Right lobe of liver (tissue), 6 donors: ENCODE data around the gene ZCCHC17. TPM values are rescaled to one million over a fixed set of nuclear protein-coding genes. Genes with fewer than 3 reads are reported as not detected.
A peak's percentile ranks its signal among the peaks of the same experiment; 100 is the strongest.
"Not testable (repeated sequence)": the region's sequence is repeated elsewhere in the genome, so short reads cannot be mapped to it uniquely, and the experiment has no call there.

Source experiments
- ATAC-seq, 4 donors: fragments of 200-7000 bp; cut with Tn5 transposase; one replicate each; pipeline ENCODE4 v1.9.1; 2020; ENCODE audit warnings: mild to moderate bottlenecking in 4 of 4, moderate library complexity in 4 of 4
- DNase-seq, 3 donors: peaks; one replicate each; pipeline ENCODE4 v3.0.0-alpha.2; 2020
- H3K27ac ChIP-seq, 3 donors: fragments of 200-600 bp; one replicate each; pipeline ENCODE4 v1.8.0; 2022
- H3K27me3 ChIP-seq, 2 donors: fragments of 200-600 bp; one replicate each; pipeline ENCODE4 v1.8.0; 2022
- H3K36me3 ChIP-seq, 4 donors: fragments of 200-600 bp; sonication (generic) in 1 of 4; one replicate each; pipeline versions ENCODE4 v1.5.1 to v1.8.0; 2017 to 2022; ENCODE audit warnings: control low read depth in 1 of 4
- H3K4me1 ChIP-seq, 4 donors: fragments of 200-600 bp; sonication (generic) in 1 of 4; one replicate each; pipeline versions ENCODE4 v1.5.1 to v1.8.0; 2017 to 2022; ENCODE audit warnings: control low read depth in 1 of 4
- H3K4me3 ChIP-seq, 3 donors: fragments of 200-600 bp; one replicate each; pipeline ENCODE4 v1.8.0; 2022
- H3K9me3 ChIP-seq, 4 donors: fragments of 200-600 bp; sonication (generic) in 1 of 4; one replicate each; pipeline versions ENCODE4 v1.5.1 to v1.8.0; 2017 to 2022; ENCODE audit warnings: control low read depth in 1 of 4
- POLR2A ChIP-seq: fragments of 450-650 bp; IDR thresholded peaks from one replicate; pipeline ENCODE4 v1.6.1; 2017; ENCODE audit warnings: antibody characterized with exemption, mild to moderate bottlenecking
- WGBS: methylation state at CpG from one replicate; pipeline ENCODE4 v1.1.6; 2018; ENCODE audit warnings: low coverage, low lambda C conversion rate; ENCODE audit not compliant: insufficient coverage; ENCODE audit errors: missing lambda C conversion rate; 5-methylcytosine and 5-hydroxymethylcytosine counted together
- intact Hi-C, 2 donors: fragments of 100-400 bp; cut with DNase I; formaldehyde crosslinking; loops; one replicate each; pipeline versions ENCODE4 v1.11.2 to v1.14.1; 2022
- total RNA-seq, 6 experiments: library from RNA; depleted of rRNA in 2 of 6; stranded (reverse); fragments of >200 nt in 2 of 6; fragmentation: NEBNext Ultra II Directional in 3 of 6; extraction: Animal tissue kit (Norgen Biotek cat#: 25700) in 3 of 6; gene quantifications; one replicate each; pipeline versions ENCODE4 v1.1.0 to v1.2.4, GENCODE V29; 2016 to 2023
- TF ChIP-seq, protein P1 (sequence below), 4 donors: fragments of 200-600 bp in 3 of 4; fragments of 450-650 bp in 1 of 4; IDR thresholded peaks; one replicate each; pipeline versions ENCODE4 v1.5.1 to v1.8.0; 2016 to 2022; ENCODE audit warnings: antibody characterized with exemption in 4 of 4, mild to moderate bottlenecking in 2 of 4
- donor health status: DM: no; HTN: yes; CAD: no.
- donor health status: DM: no; HTN: no; CAD: no.
- donor health status: DM: no; HTN: no; CAD: no.
- donor health status: DM: no; HTN: yes; CAD: no.
- donor health status: DM: no; HTN: yes; CAD: no.

Gene ZCCHC17
- total RNA-seq, 6 experiments from 2014 or later: 6.3 to 9.9 (median 7.3) TPM

DNA sequence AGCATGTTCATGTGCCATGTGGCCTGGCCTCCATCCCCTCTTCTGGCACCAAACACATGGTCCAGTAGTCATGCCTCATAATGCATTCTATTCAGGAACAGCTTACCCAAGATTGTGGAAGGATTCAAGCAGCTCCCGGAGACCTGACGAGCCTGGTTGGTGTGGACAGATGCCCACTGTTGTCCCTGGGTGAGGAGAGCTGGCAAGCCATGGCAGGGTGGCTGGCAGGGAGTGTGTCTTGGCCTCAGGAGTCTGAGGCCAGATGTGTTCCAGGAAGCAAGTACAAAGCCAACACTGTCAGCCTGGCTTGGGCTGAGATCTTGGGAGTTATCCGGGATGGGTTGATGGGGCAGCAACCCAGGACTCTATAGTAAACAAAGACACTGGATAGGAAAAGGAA, 83.3 kb downstream of the ZCCHC17 start:
- intact Hi-C loops: no loop called here
- TF ChIP-seq, protein P1, sequence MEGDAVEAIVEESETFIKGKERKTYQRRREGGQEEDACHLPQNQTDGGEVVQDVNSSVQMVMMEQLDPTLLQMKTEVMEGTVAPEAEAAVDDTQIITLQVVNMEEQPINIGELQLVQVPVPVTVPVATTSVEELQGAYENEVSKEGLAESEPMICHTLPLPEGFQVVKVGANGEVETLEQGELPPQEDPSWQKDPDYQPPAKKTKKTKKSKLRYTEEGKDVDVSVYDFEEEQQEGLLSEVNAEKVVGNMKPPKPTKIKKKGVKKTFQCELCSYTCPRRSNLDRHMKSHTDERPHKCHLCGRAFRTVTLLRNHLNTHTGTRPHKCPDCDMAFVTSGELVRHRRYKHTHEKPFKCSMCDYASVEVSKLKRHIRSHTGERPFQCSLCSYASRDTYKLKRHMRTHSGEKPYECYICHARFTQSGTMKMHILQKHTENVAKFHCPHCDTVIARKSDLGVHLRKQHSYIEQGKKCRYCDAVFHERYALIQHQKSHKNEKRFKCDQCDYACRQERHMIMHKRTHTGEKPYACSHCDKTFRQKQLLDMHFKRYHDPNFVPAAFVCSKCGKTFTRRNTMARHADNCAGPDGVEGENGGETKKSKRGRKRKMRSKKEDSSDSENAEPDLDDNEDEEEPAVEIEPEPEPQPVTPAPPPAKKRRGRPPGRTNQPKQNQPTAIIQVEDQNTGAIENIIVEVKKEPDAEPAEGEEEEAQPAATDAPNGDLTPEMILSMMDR (IDR thresholded peaks at IDR 0.05): no peak
- no peak for TF ChIP-seq POLR2A
- DNase-seq (no peak), ATAC-seq (no peak)
- 76% methylated on average over 3 of the region's 3 CpGs for WGBS
- Histone ChIP-seq H3K9me3 (no peaks in the 10 kb centered on the region), H3K36me3 (no peaks in the 10 kb centered on the region), H3K27ac (no peak overlapping the region), H3K4me1 (no peaks in the 10 kb centered on the region), H3K4me3 (no peak overlapping the region), H3K27me3 (no peaks in the 10 kb centered on the region)

DNA sequence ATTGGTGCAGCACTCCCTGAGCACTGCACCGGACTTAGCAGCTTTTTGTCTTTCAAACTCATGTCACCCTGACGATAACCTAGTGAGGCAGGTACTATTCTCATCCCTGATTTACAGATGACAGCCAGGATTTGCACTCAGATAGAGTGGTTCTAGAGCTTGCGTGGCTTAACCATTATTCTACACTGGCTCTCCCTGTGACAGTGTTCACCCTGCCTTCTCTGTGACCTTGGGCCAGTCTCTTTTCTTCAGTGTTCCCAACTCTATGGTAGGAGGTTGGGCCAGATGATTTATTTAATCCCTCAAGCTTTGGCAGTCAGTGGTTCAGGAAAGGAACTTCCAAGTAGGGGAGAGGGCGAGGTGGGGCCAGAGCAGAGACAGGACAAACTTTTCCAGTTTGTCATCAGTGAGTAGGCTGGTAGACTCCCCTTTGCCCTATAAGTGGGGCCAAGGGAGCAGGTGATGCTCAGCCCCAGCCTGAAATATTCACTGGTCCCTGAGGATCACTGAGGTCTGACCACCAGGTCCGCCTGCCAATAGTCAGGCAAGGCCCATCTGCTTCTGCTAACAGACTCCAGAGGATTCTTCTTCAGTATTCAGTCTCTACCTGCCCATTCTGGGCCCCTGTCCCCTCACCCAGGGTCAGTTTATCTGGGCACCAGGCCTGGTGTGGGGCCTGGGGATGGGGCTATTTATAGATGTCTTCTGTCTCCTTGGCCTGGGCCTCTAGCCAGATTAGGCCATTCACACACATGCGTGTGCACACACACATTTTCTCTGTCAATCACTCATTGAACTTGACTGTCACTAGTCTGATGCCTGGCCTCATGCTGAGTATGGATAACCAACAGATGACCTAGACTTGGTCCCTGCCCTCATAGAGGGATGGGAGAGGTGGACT, 84.8 kb downstream of the ZCCHC17 start:
- no peaks in the 10 kb centered on the region for H3K36me3 ChIP-seq
- intact Hi-C loops: no loop called here
- H3K4me1 ChIP-seq: no peaks in the 10 kb centered on the region
- ATAC-seq: peak in 1 of 4 donors; percentile 16
- H3K4me3 ChIP-seq: no peak overlapping the region
- H3K27me3 ChIP-seq: no peaks in the 10 kb centered on the region
- no peak for DNase-seq
- no peak overlapping the region for H3K27ac ChIP-seq
- H3K9me3 ChIP-seq: no peaks in the 10 kb centered on the region
- TF ChIP-seq POLR2A: no peak
- TF ChIP-seq, protein P1 (IDR thresholded peaks at IDR 0.05): no peak
- 90% methylated on average over 2 of the region's 6 CpGs for WGBS

DNA sequence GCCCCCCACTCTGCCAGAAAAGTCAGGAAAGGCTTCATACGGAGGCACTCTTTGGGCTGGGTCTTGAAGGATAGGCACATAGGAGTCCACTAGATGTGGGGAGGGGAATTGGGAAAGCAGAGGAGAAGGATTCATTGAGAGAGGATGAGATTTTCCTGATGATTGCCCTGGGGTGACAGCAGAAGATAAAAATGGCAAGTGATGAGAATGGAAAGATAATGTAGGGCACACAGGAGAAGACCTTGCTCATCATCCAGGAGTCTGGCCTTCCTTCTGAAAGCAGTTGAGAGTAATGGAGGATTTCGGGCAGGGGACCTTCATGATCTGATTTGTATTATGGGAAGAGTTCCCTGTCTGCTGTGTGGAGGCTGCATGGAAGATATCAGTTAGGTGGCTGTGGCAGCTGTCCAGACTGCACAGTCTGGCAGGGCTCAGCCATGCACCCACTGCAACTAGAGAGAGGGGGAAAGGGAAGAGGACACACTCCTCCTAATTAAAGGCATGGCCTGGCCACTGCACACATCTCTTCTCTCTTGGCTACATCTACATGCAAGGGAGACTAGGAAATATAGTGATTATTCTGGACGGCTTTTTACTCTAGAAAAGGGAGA, 85.7 kb downstream of the ZCCHC17 start:
- intact Hi-C loops: no loop called here
- no peak for DNase-seq
- ATAC-seq: no peak
- Histone ChIP-seq H3K27ac (no peak overlapping the region), H3K4me3 (no peak overlapping the region), H3K9me3 (no peaks in the 10 kb centered on the region), H3K36me3 (no peaks in the 10 kb centered on the region), H3K27me3 (no peaks in the 10 kb centered on the region), H3K4me1 (no peaks in the 10 kb centered on the region)
- WGBS: 77% methylated on average over 3 of the region's 3 CpGs
- TF ChIP-seq, protein P1 (IDR thresholded peaks at IDR 0.05): no peak
- TF ChIP-seq POLR2A: no peak

DNA sequence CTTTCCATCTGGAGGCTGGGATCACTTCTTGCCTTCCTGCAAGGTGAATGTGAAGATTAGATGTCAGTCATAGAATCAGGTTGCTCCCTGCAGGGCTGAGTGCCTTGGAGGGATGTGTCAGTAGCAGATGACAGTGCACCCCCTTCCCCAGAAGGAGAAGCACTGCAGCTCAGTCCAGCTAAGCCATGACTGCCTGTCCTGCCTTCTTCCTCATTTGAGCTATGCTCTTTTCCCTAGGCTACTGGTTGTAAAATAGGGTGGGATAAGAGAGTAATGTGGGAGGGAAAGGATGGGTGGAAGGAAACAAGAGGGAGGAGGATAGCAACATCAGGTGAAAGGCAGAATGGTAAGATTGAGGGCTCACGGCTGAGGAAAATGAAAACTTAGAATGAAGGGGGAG, 87.1 kb downstream of the ZCCHC17 start:
- H3K4me1 ChIP-seq: no peaks in the 10 kb centered on the region
- TF ChIP-seq, protein P1 (IDR thresholded peaks at IDR 0.05): no peak
- no peak for TF ChIP-seq POLR2A
- no peak overlapping the region for H3K4me3 ChIP-seq
- H3K27ac ChIP-seq: no peak overlapping the region
- H3K36me3 ChIP-seq: no peaks in the 10 kb centered on the region
- intact Hi-C loops: no loop called here
- H3K27me3 ChIP-seq: no peaks in the 10 kb centered on the region
- WGBS: 20% methylated on average over 1 of the region's 1 CpG
- DNase-seq: no peak
- no peaks in the 10 kb centered on the region for H3K9me3 ChIP-seq
- ATAC-seq: no peak

DNA sequence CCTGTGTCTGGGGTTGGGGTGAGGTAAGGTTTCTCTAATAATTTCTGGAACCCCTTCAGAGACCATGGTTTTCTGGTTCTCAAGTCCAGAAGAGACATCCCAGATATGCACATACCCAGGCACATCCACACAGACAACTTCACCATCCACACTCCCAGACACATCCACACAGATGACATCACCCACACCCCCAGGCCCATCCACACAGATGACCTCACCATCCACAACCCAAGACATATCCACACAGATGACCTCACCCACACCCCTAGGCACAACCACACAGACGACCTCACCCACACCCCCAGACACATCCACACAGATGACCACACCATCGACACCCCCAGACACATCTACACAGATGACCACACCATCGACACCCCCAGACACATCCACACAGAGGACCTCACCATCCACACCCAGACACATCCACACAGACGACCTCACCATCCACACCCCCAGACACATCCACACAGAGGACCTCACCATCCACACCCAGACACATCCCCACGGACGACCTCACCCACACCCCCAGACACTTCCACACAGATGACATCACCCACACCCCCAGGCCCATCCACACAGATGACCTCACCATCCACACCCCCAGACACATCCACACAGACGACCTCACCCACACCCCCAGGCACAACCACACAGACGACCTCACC, 89.9 kb downstream of the ZCCHC17 start:
- WGBS: 59% methylated on average over 7 of the region's 8 CpGs

More for the DNA sequence above, 89.9 kb downstream of the ZCCHC17 start:
- H3K4me1 ChIP-seq, H3K4me3 ChIP-seq, H3K27ac ChIP-seq, H3K36me3 ChIP-seq, DNase-seq, intact Hi-C loops, H3K9me3 ChIP-seq, H3K27me3 ChIP-seq, ATAC-seq: not testable (repeated sequence)
